ENCODE results near the gene PAM.

The PAM gene

DNA sequence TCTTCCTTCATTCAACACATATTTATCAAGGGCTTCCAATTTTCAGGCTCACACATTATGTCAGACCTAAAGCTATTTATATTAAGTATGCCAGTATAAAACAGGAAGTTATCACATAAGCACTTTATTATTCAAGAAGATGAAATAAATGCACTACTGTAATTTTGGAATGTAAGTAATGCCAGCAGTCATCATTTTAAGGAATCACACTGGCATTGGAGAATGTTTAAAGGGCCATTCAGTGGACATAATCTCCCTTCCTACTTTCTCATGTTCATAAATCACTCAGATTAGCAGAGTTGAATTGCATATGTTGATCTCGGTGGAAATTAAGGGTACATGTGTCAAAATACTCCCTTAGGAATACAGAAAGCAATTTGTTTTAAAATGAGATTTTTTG is 200.4 kb downstream of the PAM start:
- no peak for DNase-seq (ENCODE audit: extremely low read depth, insufficient read length)
- TF ChIP-seq, protein P1, sequence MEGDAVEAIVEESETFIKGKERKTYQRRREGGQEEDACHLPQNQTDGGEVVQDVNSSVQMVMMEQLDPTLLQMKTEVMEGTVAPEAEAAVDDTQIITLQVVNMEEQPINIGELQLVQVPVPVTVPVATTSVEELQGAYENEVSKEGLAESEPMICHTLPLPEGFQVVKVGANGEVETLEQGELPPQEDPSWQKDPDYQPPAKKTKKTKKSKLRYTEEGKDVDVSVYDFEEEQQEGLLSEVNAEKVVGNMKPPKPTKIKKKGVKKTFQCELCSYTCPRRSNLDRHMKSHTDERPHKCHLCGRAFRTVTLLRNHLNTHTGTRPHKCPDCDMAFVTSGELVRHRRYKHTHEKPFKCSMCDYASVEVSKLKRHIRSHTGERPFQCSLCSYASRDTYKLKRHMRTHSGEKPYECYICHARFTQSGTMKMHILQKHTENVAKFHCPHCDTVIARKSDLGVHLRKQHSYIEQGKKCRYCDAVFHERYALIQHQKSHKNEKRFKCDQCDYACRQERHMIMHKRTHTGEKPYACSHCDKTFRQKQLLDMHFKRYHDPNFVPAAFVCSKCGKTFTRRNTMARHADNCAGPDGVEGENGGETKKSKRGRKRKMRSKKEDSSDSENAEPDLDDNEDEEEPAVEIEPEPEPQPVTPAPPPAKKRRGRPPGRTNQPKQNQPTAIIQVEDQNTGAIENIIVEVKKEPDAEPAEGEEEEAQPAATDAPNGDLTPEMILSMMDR (IDR thresholded peaks at IDR 0.05; ENCODE audit: insufficient read depth, low read length, poor library complexity, severe bottlenecking), result no peak
- no peak overlapping the region for H3K4me3 ChIP-seq (replicated peaks; ENCODE audit: low read depth, low read length)
- no peaks in the 10 kb centered on the region for H3K27me3 ChIP-seq (replicated peaks; ENCODE audit: control insufficient read depth, insufficient read depth, low read length)
- H3K36me3 ChIP-seq (ENCODE audit: control insufficient read depth, insufficient read depth, low read length), result no peaks in the 10 kb centered on the region

DNA sequence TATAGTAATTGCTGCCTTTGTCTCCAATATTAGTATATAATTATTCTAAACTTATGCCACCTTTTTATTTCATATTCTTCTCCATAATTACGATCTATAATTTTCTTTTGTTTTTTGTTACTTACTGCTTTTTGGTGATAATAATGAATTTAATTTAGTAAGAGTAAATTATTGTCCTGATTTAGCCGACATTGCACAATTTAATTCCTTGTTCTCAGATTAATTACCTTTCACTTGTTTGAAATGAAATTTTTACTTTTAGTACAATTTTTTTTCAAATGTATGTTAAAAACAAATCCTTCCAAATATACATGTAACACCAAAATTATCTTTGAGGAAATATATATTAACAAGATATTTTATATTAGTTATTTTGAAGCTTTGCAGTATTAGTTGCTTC is 201.5 kb downstream of the PAM start:
- DNase-seq (ENCODE audit: extremely low read depth, insufficient read length), result no peak
- Histone ChIP-seq H3K36me3 (ENCODE audit: control insufficient read depth, insufficient read depth, low read length) (no peaks in the 10 kb centered on the region), H3K4me3 (replicated peaks; ENCODE audit: low read depth, low read length) (no peak overlapping the region), H3K27me3 (replicated peaks; ENCODE audit: control insufficient read depth, insufficient read depth, low read length) (no peaks in the 10 kb centered on the region)
- TF ChIP-seq, protein P1 (IDR thresholded peaks at IDR 0.05; ENCODE audit: insufficient read depth, low read length, poor library complexity, severe bottlenecking), result no peak

DNA sequence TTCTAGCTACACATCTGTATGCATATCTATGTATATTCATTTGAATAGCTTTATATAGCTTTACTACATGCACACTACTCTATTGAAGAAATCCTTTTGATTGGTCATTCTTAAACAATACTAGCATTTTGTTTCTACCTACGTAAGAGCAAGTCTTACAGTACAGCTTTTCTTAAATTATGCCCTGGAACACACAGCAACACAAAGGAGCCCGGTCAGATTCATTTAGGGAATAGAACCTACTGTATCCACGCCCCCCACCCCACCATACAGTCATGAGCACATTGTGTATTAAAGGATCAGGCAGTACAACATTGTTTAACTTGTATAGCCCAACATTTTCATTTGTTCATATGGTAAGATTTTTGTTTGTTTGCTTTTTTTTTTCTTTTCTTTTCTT is 202.0 kb downstream of the PAM start:
- Histone ChIP-seq H3K27me3 (replicated peaks; ENCODE audit: control insufficient read depth, insufficient read depth, low read length) (no peaks in the 10 kb centered on the region), H3K36me3 (ENCODE audit: control insufficient read depth, insufficient read depth, low read length) (no peaks in the 10 kb centered on the region), H3K4me3 (replicated peaks; ENCODE audit: low read depth, low read length) (no peak overlapping the region)
- no peak for DNase-seq (ENCODE audit: extremely low read depth, insufficient read length)
- TF ChIP-seq, protein P1 (IDR thresholded peaks at IDR 0.05; ENCODE audit: insufficient read depth, low read length, poor library complexity, severe bottlenecking), result no peak

- no peaks in the 10 kb centered on the region for H3K36me3 ChIP-seq (ENCODE audit: control insufficient read depth, insufficient read depth, low read length)
- TF ChIP-seq, protein P1 (IDR thresholded peaks at IDR 0.05; ENCODE audit: insufficient read depth, low read length, poor library complexity, severe bottlenecking), result no peak
- no peak for DNase-seq (ENCODE audit: extremely low read depth, insufficient read length)
- no peak overlapping the region for H3K4me3 ChIP-seq (replicated peaks; ENCODE audit: low read depth, low read length)
- H3K27me3 ChIP-seq (replicated peaks; ENCODE audit: control insufficient read depth, insufficient read depth, low read length), result no peaks in the 10 kb centered on the region
These were observed 203.4 kb downstream of the PAM start for GRCh38 chr5:102958481-102959011.

GRCh38 chr5:102959055-102959454 is 203.9 kb downstream of the PAM start:
- TF ChIP-seq, protein P1 (IDR thresholded peaks at IDR 0.05; ENCODE audit: insufficient read depth, low read length, poor library complexity, severe bottlenecking), result no peak
- H3K4me3 ChIP-seq (replicated peaks; ENCODE audit: low read depth, low read length), result no peak overlapping the region
- H3K36me3 ChIP-seq (ENCODE audit: control insufficient read depth, insufficient read depth, low read length), result no peaks in the 10 kb centered on the region
- no peaks in the 10 kb centered on the region for H3K27me3 ChIP-seq (replicated peaks; ENCODE audit: control insufficient read depth, insufficient read depth, low read length)
- DNase-seq (ENCODE audit: extremely low read depth, insufficient read length), result no peak

DNA sequence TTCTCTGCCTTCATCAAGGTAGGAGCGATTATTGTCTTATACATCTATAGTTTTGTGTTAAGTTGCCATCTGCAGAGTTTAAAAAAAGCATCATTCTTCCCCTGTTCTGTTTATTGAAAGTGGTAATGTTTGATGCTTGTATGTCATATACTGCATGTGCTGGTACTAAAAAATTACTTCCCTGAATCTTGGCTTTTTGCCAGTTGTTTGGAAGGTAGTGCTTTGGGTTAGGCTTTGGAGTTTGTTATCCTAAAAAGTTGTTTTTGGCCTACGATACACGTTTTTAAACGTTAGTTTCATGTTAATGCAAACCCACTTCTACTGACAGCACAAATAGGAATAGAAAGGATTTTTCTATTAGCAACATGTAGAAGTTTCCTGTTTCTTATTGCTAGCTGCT is 206.6 kb downstream of the PAM start:
- Histone ChIP-seq H3K27me3 (replicated peaks; ENCODE audit: control insufficient read depth, insufficient read depth, low read length) (no peaks in the 10 kb centered on the region), H3K4me3 (replicated peaks; ENCODE audit: low read depth, low read length) (no peak overlapping the region), H3K36me3 (ENCODE audit: control insufficient read depth, insufficient read depth, low read length) (no peaks in the 10 kb centered on the region)
- TF ChIP-seq, protein P1 (IDR thresholded peaks at IDR 0.05; ENCODE audit: insufficient read depth, low read length, poor library complexity, severe bottlenecking), result no peak
- no peak for DNase-seq (ENCODE audit: extremely low read depth, insufficient read length)
